Activated CD8-positive, alpha-beta T cell treated with anti-CD3 and anti-CD28 coated beads for 36 hours (primary cell): Measurements from ENCODE around the gene CTBP1. TPM values are rescaled to one million over a fixed set of nuclear protein-coding genes. Genes with fewer than 3 reads are reported as not detected.

ENCODE experiments used
- ATAC-seq: fragments of 200-7000 bp; cut with Tn5 transposase; one replicate; pipeline ENCODE4 v1.10.0; 2021; ENCODE audit warnings: mild to moderate bottlenecking, moderate library complexity
- CTCF ChIA-PET: fragments of 350-600 bp; sonication (Branson Sonifier 250); formaldehyde crosslinking; loops from one replicate; lab custom pipeline; 2021; ENCODE audit warnings: antibody characterized with exemption; lab: Charles Lee
- POLR2A ChIA-PET: fragments of 350-600 bp; sonication (Branson Sonifier 250); formaldehyde crosslinking; loops from one replicate; lab custom pipeline; 2021; ENCODE audit warnings: antibody characterized with exemption; lab: Charles Lee
- DNase-seq: peaks from one replicate; pipeline ENCODE4 v3.0.0-alpha.2; 2020
- H3K27ac Mint-ChIP-seq: one replicate; pipeline ENCODE4 v1.8.0; 2021; ENCODE audit warnings: mild to moderate bottlenecking, mixed read lengths
- H3K27me3 Mint-ChIP-seq: one replicate; pipeline ENCODE4 v1.8.0; 2021; ENCODE audit warnings: mixed read lengths
- H3K36me3 Mint-ChIP-seq: one replicate; pipeline ENCODE4 v1.8.0; 2021; ENCODE audit warnings: low read depth, mixed read lengths
- H3K4me1 Mint-ChIP-seq: one replicate; pipeline ENCODE4 v1.8.0; 2021; ENCODE audit warnings: low read depth, mixed read lengths
- H3K4me3 Mint-ChIP-seq: one replicate; pipeline ENCODE4 v1.8.0; 2021; ENCODE audit warnings: mild to moderate bottlenecking, moderate library complexity, mixed read lengths
- H3K9me3 Mint-ChIP-seq: one replicate; pipeline ENCODE4 v1.8.0; 2021; ENCODE audit warnings: mixed read lengths
- CTCF ChIP-seq: fragments of 200-600 bp; IDR thresholded peaks from one replicate; pipeline ENCODE4 v1.8.0; 2022; ENCODE audit warnings: antibody characterized with exemption, mild to moderate bottlenecking
- intact Hi-C: fragments of 100-400 bp; cut with micrococcal nuclease; formaldehyde crosslinking; loops from one replicate; pipeline ENCODE4 v1.10.0; 2022
- total RNA-seq, 2 experiments: library from RNA; stranded (reverse); gene quantifications; one replicate each; pipeline ENCODE4 v1.2.3, GENCODE V29; 2021

The CTBP1 gene
- total RNA-seq, 2 experiments from 2014 or later: 136 TPM

- H3K4me1 Mint-ChIP-seq: peaks cover 68% of the 10 kb centered on the region
- intact Hi-C loops: no loop called here
- no peak for DNase-seq
- H3K9me3 Mint-ChIP-seq: peaks cover 16% of the 10 kb centered on the region
- H3K4me3 Mint-ChIP-seq: peak overlapping the region; percentile 86
- ChIA-PET CTCF (interaction anchor here (0.6 to 4.5 kb wide), 4 partner anchors 16 to 292 kb away, joined by 3 to 31 read pairs (median 5); no protein-coding TSS in a partner anchor), POLR2A (no interaction called here)
- H3K27me3 Mint-ChIP-seq: no peaks in the 10 kb centered on the region
- no peak for ATAC-seq
- TF ChIP-seq CTCF: no peak
- peaks cover 52% of the 10 kb centered on the region for H3K36me3 Mint-ChIP-seq
- peak overlapping the region; percentile 8 for H3K27ac Mint-ChIP-seq
Observed at GRCh38 chr4:1251773-1252066, 2.8 kb upstream of the CTBP1 start.

- Mint-ChIP-seq H3K4me3 (peak overlapping the region; percentile 86), H3K4me1 (peaks cover 69% of the 10 kb centered on the region), H3K36me3 (peaks cover 54% of the 10 kb centered on the region), H3K27me3 (no peaks in the 10 kb centered on the region), H3K9me3 (peaks cover 14% of the 10 kb centered on the region), H3K27ac (peak overlapping the region; percentile 91)
- ChIA-PET POLR2A (interaction anchor here (1.0 to 4.8 kb wide), 4 partner anchors 15 to 95 kb away, joined by 3 to 47 read pairs (median 4); no protein-coding TSS in a partner anchor), CTCF (interaction anchor here (0.9 to 4.5 kb wide), 5 partner anchors 17 to 95 kb away, joined by 3 to 31 read pairs (median 4); no protein-coding TSS in a partner anchor)
- intact Hi-C loops: no loop called here
- DNase-seq (no peak), ATAC-seq (no peak)
- TF ChIP-seq CTCF: no peak
Observed at GRCh38 chr4:1250921-1251772, 2.2 kb upstream of the CTBP1 start.

- H3K4me3 Mint-ChIP-seq: peak overlapping the region; percentile 86
- ChIA-PET POLR2A (interaction anchor here (1.0 to 4.8 kb wide), 4 partner anchors 15 to 96 kb away, joined by 3 to 47 read pairs (median 4); no protein-coding TSS in a partner anchor), CTCF (interaction anchor here (0.9 to 4.5 kb wide), 5 partner anchors 18 to 95 kb away, joined by 3 to 31 read pairs (median 4); no protein-coding TSS in a partner anchor)
- peaks cover 69% of the 10 kb centered on the region for H3K4me1 Mint-ChIP-seq
- peaks cover 54% of the 10 kb centered on the region for H3K36me3 Mint-ChIP-seq
- ATAC-seq: no peak
- peaks cover 10% of the 10 kb centered on the region for H3K9me3 Mint-ChIP-seq
- intact Hi-C loops: no loop called here
- H3K27ac Mint-ChIP-seq: peak overlapping the region; percentile 91
- H3K27me3 Mint-ChIP-seq: no peaks in the 10 kb centered on the region
- DNase-seq: no peak
- TF ChIP-seq CTCF: no peak
Observed at GRCh38 chr4:1250527-1250812, 1.5 kb upstream of the CTBP1 start.

- peaks cover 54% of the 10 kb centered on the region for H3K36me3 Mint-ChIP-seq
Observed at GRCh38 chr4:1249731-1250526, 999 bp upstream of the CTBP1 start.

More at GRCh38 chr4:1249731-1250526, 999 bp upstream of the CTBP1 start:
- intact Hi-C loops: loop anchor here (2.0 to 5.0 kb wide), 2 partner anchors 48 to 97 kb away; partner anchors contain the start of gene UVSSA
- POLR2A ChIA-PET: interaction anchor here (0.9 to 6.2 kb wide), 11 partner anchors 8 to 96 kb away, joined by 3 to 47 read pairs (median 5); partner anchors contain the start of gene MAEA
- Mint-ChIP-seq H3K4me3 (peak overlapping the region; percentile 86), H3K27me3 (no peaks in the 10 kb centered on the region), H3K9me3 (peaks cover 10% of the 10 kb centered on the region), H3K4me1 (peaks cover 69% of the 10 kb centered on the region), H3K27ac (peak overlapping the region; percentile 91)
- CTCF ChIA-PET: interaction anchor here (0.9 to 4.5 kb wide), 5 partner anchors 18 to 97 kb away, joined by 3 to 31 read pairs (median 3); partner anchors contain the start of gene UVSSA
- no peak for TF ChIP-seq CTCF
- ATAC-seq (peak; percentile 21), DNase-seq (peak; percentile 73)
